Measurements from ENCODE around the gene SERPINA1. TPM values are rescaled to one million over a fixed set of nuclear protein-coding genes. Genes with fewer than 3 reads are reported as not detected.

Gene SERPINA1
- total and polyA plus RNA-seq, 2 of the 13 experiments (the other 11 are each of a cell fraction or from before 2014, with no cell fraction given): 3,266 to 11,015 TPM

DNA sequence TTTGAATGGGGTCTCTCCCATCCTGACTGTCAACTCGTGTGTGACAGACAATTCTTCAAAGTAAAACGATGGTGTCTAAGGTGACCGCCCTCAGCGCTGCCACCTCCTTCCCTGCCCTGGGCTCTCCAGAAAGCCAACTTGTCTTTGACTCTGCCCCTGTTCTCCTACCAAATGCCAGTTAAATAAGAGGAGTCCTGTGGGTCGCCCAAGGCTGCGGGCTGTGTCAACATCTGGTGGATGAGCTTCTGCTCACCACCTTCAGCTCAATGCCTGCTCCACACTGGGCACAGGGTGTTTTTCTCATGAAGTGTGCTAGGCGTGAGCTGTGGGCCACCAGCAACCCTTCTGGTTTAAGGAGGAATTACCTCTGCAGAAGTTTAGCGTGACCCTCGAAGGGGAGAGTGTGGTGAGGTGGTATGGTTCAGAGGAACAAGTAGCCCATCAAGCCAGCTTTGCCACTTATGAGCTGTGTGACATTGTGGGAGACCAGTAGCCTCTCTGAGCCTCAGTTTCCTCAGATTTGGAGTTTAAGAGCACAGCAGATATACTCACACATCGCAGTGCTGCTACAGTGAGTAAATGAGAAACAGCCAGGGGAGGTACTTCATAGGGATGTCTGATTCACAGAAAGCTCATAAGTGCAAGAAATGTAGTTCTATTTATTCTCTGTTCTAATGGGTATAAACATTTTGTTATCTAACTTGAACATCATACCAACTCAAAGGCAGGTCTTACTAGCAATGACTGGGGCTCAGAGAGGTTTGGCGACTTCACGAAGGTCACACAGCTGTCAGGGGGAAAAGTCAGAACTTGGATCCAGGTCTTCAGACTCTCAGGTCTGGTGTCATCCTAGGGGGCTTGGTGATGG, 12.1 kb downstream of the SERPINA1 start (continued):
- TF ChIP-seq, protein P1, sequence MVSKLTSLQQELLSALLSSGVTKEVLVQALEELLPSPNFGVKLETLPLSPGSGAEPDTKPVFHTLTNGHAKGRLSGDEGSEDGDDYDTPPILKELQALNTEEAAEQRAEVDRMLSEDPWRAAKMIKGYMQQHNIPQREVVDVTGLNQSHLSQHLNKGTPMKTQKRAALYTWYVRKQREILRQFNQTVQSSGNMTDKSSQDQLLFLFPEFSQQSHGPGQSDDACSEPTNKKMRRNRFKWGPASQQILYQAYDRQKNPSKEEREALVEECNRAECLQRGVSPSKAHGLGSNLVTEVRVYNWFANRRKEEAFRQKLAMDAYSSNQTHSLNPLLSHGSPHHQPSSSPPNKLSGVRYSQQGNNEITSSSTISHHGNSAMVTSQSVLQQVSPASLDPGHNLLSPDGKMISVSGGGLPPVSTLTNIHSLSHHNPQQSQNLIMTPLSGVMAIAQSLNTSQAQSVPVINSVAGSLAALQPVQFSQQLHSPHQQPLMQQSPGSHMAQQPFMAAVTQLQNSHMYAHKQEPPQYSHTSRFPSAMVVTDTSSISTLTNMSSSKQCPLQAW (CRISPR knock-in tag; IDR thresholded peaks at IDR 0.05): no peak
- TF ChIP-seq ZFAT (CRISPR knock-in tag; conservative IDR thresholded peaks at IDR 0.05) (no peak), ZZZ3 (CRISPR knock-in tag; IDR thresholded peaks at IDR 0.05; ENCODE audit: borderline replicate concordance) (no peak), ZIK1 (CRISPR knock-in tag; IDR thresholded peaks at IDR 0.05; ENCODE audit: borderline replicate concordance, low read depth) (no peak), ZNF432 (CRISPR knock-in tag; IDR thresholded peaks at IDR 0.05; ENCODE audit: borderline replicate concordance) (no peak), DR1 (CRISPR knock-in tag; IDR thresholded peaks at IDR 0.05) (no peak; the same call in 1 of the 2 replicates), POLR2AphosphoS2 (IDR thresholded peaks at IDR 0.05; ENCODE audit: low read depth, low read length) (peak; percentile 70; the same call in 1 of the 2 replicates), SP1 (IDR thresholded peaks at IDR 0.05) (no peak), SP1 (CRISPR knock-in tag; IDR thresholded peaks at IDR 0.05) (no peak), TP53 (CRISPR knock-in tag; conservative IDR thresholded peaks at IDR 0.05) (no peak)
- TF ChIP-seq, protein P2, sequence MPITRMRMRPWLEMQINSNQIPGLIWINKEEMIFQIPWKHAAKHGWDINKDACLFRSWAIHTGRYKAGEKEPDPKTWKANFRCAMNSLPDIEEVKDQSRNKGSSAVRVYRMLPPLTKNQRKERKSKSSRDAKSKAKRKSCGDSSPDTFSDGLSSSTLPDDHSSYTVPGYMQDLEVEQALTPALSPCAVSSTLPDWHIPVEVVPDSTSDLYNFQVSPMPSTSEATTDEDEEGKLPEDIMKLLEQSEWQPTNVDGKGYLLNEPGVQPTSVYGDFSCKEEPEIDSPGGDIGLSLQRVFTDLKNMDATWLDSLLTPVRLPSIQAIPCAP (CRISPR knock-in tag; IDR thresholded peaks at IDR 0.05; ENCODE audit: low read depth): no peak
- TF ChIP-seq, protein P3, sequence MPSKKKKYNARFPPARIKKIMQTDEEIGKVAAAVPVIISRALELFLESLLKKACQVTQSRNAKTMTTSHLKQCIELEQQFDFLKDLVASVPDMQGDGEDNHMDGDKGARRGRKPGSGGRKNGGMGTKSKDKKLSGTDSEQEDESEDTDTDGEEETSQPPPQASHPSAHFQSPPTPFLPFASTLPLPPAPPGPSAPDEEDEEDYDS (CRISPR knock-in tag; IDR thresholded peaks at IDR 0.05): no peak
- TF ChIP-seq, protein P4, sequence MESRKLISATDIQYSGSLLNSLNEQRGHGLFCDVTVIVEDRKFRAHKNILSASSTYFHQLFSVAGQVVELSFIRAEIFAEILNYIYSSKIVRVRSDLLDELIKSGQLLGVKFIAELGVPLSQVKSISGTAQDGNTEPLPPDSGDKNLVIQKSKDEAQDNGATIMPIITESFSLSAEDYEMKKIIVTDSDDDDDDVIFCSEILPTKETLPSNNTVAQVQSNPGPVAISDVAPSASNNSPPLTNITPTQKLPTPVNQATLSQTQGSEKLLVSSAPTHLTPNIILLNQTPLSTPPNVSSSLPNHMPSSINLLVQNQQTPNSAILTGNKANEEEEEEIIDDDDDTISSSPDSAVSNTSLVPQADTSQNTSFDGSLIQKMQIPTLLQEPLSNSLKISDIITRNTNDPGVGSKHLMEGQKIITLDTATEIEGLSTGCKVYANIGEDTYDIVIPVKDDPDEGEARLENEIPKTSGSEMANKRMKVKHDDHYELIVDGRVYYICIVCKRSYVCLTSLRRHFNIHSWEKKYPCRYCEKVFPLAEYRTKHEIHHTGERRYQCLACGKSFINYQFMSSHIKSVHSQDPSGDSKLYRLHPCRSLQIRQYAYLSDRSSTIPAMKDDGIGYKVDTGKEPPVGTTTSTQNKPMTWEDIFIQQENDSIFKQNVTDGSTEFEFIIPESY (CRISPR knock-in tag; IDR thresholded peaks at IDR 0.05): peak; percentile 20; the same call in 1 of the 2 replicates
- TF ChIP-seq, protein P5, sequence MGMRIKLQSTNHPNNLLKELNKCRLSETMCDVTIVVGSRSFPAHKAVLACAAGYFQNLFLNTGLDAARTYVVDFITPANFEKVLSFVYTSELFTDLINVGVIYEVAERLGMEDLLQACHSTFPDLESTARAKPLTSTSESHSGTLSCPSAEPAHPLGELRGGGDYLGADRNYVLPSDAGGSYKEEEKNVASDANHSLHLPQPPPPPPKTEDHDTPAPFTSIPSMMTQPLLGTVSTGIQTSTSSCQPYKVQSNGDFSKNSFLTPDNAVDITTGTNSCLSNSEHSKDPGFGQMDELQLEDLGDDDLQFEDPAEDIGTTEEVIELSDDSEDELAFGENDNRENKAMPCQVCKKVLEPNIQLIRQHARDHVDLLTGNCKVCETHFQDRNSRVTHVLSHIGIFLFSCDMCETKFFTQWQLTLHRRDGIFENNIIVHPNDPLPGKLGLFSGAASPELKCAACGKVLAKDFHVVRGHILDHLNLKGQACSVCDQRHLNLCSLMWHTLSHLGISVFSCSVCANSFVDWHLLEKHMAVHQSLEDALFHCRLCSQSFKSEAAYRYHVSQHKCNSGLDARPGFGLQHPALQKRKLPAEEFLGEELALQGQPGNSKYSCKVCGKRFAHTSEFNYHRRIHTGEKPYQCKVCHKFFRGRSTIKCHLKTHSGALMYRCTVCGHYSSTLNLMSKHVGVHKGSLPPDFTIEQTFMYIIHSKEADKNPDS (CRISPR knock-in tag; IDR thresholded peaks at IDR 0.05): no peak
- TF ChIP-seq, protein P6, sequence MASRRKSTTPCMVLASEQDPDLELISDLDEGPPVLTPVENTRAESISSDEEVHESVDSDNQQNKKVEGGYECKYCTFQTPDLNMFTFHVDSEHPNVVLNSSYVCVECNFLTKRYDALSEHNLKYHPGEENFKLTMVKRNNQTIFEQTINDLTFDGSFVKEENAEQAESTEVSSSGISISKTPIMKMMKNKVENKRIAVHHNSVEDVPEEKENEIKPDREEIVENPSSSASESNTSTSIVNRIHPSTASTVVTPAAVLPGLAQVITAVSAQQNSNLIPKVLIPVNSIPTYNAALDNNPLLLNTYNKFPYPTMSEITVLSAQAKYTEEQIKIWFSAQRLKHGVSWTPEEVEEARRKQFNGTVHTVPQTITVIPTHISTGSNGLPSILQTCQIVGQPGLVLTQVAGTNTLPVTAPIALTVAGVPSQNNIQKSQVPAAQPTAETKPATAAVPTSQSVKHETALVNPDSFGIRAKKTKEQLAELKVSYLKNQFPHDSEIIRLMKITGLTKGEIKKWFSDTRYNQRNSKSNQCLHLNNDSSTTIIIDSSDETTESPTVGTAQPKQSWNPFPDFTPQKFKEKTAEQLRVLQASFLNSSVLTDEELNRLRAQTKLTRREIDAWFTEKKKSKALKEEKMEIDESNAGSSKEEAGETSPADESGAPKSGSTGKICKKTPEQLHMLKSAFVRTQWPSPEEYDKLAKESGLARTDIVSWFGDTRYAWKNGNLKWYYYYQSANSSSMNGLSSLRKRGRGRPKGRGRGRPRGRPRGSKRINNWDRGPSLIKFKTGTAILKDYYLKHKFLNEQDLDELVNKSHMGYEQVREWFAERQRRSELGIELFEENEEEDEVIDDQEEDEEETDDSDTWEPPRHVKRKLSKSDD (CRISPR knock-in tag; IDR thresholded peaks at IDR 0.05; ENCODE audit: low read depth): no peak
- TF ChIP-seq, protein P7, sequence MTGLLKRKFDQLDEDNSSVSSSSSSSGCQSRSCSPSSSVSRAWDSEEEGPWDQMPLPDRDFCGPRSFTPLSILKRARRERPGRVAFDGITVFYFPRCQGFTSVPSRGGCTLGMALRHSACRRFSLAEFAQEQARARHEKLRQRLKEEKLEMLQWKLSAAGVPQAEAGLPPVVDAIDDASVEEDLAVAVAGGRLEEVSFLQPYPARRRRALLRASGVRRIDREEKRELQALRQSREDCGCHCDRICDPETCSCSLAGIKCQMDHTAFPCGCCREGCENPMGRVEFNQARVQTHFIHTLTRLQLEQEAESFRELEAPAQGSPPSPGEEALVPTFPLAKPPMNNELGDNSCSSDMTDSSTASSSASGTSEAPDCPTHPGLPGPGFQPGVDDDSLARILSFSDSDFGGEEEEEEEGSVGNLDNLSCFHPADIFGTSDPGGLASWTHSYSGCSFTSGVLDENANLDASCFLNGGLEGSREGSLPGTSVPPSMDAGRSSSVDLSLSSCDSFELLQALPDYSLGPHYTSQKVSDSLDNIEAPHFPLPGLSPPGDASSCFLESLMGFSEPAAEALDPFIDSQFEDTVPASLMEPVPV (CRISPR knock-in tag; IDR thresholded peaks at IDR 0.05): no peak
